ENCODE results near the gene MAN1A2.

MAN1A2 gene

DNA sequence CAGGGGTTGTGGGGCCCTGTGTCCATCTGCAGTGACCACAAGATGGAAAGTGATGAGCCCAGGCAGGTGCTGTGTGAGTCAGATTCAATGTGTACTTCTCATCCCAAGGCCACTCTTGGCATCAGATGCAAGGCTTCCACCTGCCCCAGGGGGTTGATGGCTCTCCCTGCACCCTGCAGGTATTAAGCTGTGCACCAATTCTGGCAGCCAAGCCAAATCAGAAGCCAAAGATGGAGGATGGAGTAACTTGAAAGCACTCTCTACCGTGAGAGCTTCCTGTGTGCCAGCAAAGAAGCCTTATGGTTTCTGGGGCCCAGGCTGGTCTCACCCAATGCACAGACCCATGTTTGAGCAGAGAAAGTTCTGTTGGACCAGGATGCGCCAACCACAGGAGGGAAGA lies 194.3 kb downstream of the MAN1A2 start:
- no peak for DNase-seq

DNA sequence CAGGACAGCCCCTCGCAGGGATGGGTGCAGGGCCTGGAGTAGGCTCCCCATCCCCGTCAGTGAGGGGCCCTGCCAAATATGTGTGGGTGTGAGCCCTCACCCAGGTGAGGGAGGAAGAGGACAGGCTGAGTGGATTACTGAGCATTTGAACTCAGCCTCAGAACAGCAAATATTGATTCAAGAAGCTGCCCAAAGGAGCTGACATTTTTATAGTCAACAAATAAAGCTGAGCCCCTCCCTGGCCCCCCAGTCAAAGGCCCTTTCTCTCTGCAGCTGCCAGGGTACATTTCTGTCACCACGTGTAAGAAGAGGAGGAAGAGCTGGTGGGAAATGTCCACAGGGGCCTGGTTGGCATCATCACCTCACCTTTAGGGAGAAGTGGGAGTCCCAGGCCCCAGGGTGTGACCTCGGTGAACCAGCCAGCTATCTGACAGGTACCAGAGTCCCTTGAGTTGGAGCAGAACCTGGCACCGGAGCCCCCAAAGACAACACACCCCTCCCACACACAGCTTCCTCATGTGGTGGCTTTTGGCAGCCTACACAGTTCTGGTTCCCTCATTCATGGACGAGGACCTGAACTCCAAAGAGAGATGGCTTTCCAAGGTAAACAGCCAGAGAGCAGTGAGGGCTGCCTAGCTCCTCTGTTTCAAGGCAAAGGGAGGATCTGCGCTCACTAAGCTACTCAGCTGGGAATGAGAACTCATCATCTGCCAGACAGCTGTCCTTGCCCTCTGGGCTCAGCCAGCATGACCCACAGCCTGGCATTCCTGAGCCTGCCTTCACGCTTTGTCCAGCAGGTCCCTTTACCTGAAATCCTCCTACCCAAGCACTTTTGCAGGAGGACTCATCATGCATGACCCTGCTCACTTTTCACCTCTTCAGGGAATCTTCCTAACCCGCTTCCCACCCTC lies 195.6 kb downstream of the MAN1A2 start:
- DNase-seq, result no peak

DNA sequence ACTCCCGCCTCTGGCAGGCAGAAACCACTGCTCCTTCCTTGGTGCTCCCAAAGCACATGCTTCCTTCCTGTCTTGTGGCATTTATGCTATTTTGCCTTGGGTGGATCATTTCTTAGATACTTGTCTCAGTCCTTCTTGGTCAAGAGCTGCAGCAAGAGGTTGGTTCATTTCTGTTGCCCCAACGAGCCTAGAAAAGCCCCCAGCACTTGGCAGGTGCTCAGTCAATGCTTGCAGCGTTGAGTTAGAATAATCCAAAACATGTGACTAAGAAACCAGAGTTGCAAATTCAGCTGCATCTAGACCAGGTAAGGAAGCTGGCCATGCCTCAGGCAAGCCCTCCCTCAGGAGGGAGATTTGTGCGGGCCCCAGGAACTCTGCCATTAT lies 196.2 kb downstream of the MAN1A2 start:
- no peak for DNase-seq

DNA sequence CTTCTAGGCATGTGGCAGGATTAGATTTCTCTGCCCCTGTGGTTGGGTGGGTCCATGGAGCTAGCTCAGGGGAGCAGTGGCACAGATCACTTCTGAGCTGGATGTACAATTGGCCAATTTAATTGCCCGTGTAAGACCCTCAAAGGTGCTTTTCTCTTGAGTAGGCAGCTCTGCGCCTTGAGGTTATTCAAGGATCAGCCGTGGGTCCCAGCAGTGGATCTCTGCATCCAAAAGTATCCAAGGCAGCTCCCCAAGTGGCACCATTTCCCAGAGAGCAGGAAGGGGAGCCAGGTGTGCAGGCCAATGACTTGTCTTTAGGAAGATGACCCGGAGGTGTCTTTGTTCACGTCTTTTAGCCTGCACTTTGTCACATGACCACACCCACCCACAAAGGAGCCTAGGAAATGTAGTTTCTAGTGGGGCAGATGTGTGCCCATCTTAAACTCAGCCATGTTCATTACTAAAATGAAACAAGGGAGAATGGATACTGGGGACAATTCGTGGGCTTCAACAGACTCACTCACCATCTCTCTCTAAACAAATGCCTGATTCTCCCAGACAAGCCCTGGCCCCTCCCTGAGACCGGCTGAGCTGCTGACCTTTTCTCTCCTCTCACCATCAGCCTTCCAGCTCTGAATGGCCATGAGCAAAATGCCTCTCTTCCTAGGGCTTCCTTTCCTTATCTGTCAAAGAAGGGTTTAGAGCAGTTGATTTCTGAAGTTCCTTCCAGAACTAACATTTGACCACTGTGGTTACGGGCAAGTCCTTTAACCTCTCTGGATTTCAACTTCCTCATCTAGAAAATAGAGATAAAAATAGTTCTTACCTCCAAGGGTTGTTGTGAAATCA lies 197.2 kb downstream of the MAN1A2 start:
- no peak for DNase-seq

DNA sequence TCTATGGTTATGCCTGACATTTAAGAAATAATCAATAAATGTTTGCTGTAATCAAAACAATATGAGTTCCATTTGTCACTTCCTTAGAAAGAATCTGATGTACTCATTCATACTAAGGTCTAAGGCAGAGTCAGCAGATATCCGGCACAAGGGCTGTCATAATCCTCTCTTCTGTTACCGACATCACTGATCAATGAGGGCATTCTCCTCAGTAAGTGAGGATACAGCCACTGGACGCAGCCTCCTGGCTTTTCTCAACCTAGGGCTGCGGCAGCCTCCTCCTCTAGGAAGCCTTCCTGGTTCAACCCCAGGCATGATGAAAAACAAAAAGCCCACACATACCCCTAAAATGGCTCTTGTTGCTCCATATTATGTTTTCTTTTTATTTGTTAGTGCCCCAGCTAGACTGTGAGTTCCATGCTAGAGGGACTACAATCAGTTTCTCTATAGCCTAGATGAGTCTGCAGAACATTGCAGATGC lies 197.9 kb downstream of the MAN1A2 start:
- DNase-seq, result no peak

DNA sequence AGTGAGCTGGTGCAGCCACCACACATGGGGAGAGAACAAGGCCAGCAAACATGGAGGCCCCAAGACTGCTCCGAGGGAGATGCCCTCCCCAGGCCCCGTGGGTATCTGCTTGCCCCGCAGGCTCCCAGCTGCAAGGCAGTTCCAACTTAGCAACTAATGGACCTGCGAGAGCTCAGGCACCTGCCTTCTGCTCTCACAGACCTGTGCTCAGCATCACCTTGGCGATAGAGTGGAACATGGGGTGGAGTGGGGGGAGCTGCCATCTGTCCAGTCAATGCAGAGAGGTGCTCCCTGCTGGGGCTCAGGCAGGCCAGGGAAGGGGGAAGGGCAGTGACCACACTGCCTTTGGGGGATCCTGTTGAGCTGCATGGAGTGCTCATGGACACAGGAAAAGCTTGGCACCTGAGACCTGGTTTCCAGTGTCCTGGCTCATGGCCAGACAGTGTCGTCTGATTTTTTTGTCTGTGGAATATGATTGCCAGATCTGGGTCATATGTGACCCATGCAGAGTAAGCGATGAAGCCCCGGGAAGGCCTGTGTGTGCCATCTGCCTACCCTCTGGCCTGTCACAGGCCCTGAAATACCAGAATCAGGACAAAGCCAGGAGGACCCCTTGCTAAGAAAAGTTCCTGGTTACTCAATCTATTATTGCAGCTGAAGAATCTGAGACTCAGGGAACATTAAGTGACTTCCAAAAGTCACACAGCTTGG lies 198.7 kb downstream of the MAN1A2 start:
- DNase-seq, result no peak

DNA sequence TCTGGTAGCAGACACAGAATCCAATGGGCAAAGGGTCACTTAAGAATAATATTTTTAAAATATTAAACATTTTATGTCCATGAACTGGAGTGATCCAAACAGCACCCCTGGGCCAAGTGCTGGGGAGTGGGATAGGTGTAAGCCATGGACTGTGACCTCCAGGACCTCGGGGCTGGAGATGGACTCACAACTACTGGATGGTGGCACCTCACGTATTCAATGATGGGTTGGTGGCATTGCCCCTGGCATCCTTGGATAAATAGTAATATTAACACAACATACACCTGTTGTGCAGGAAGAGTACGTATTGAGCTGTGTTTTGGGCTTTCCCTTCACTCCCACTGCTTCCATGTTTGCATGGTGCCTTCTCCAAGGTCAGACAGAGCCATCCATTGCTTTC lies 199.3 kb downstream of the MAN1A2 start:
- no peak for DNase-seq

DNA sequence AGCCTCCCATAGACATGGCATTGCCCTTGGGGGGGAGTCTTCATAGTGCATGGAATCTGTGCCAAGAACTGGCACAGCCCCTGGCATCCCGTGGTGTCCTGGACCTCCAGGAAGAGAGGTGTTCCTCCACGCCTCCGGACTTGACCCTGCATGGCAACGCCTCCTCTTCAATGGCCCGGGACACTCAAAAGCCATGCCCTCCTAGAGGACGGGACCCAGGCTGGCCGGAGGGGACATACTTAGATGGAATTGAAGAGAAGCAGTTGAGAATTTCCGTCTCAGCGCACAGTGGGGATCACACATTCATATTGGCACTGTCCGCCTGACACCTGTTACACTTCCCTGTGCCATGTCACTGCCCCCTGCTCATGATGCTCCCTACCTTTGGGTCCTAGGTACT lies 200.2 kb downstream of the MAN1A2 start:
- no peak for DNase-seq

DNA sequence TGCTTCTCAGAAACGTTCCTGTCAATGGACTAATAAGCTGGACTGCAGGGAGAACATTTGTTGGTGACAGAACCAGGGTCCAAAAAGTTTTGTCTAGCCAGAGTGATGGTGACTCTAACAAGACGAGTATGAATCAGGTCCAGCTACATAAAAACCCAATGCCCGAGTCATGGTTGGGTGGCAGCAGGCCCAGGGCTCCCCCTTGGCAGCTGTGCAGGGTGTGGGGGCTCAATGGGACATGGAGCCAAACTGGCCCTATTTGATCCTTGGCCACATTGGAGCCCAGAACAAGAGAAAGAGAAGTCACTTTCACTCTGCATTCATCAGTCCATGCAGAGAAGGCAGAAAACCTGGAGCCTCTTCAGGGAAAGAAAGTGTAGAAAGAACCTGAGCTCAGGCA lies 200.7 kb downstream of the MAN1A2 start:
- DNase-seq, result no peak

DNA sequence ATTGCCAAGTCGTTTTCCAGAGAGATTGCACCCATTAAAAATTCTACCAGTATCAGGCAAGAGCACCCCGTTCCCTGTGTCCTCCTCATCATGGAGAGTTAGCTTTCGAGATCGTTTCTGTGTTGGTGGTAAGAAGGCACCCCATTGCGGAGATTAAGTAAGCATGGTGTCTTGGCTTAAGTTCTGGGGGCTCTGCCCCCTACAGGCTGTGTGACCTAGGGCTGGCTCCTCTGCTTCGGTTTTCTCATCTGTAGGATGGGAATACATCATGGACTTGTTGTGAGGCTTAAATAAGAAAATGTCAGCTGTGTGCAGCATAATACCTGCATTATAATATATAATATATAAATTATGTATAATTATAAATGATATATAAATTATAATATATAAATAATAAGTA lies 201.8 kb downstream of the MAN1A2 start:
- DNase-seq, result no peak

DNA sequence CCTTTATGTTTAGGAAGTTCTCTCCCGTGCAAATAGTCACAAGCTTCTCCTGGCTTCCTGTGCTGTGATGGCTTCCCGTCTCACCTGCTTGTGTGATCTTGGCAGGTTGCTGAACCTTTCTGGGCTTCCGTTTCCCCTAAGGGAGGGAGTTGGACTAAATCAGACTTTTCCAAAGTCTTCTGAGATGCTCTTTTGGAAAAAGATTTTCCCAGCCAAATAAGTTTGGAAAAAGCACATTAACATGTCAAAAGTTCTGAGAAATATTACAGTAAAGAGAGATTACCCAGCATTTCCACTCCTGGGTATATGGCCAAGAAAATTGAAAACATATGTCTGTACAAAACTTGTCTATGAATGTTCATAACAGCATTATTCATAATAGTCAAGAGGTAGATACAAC lies 202.6 kb downstream of the MAN1A2 start:
- no peak for DNase-seq

DNA sequence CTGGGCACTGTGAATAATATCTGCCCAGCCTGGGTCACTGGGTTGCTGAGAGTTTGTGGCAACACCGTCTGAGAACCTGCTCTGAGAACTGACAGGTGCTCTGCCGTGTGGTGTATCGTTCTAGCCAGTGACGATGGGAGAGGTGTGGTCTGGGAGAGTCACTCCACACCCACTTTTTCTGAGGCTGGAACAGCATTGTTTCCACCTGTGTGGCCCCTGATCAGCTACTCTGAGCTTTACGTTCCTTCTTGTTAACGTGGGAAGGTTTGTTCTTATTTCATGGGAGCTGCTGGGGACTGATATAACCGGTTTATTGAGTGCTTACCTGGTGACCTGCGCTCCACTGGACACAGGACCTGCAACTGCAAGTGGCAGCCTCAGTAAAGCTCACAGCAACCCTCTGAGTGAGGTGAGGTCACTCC lies 203.8 kb downstream of the MAN1A2 start:
- no peak for DNase-seq

DNA sequence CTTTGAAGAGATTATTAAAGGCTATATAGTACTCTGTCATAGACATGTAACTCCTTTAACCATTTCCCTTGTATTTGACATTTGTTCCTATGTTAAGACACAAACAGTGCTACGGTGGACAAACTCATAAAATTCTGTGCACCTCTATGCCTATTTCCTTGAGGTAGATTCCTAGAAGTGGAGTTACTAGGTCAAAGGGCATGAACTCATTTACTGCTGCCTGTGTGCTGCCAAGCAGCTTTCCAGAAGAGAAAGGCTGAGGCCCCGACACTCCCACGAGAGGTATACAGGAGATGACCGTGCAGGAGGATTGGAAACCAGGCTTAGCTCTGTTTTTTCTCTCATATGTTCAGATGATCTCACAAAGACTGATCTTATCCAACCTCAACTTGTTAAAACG lies 204.2 kb downstream of the MAN1A2 start:
- no peak for DNase-seq

DNA sequence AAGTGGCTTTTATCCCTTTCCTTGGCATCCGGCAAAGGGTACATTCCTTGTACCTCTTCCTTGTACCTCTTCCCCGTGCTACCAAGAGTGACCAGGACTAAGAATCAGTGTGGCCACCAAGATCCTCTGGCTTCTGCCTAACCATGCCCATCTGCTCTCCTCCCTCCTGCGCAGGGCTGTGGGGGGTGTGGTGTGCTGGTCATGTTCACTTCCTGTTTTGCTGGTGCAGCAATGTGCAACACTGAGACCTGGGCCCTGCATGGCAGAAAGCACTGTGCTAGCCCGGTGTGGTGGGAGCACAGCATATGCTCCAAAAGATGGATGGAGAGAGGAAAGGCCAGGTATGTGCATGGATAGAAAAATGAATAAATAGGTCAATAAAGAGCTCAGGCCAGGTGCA lies 205.3 kb downstream of the MAN1A2 start:
- DNase-seq, result peak; percentile 42

DNA sequence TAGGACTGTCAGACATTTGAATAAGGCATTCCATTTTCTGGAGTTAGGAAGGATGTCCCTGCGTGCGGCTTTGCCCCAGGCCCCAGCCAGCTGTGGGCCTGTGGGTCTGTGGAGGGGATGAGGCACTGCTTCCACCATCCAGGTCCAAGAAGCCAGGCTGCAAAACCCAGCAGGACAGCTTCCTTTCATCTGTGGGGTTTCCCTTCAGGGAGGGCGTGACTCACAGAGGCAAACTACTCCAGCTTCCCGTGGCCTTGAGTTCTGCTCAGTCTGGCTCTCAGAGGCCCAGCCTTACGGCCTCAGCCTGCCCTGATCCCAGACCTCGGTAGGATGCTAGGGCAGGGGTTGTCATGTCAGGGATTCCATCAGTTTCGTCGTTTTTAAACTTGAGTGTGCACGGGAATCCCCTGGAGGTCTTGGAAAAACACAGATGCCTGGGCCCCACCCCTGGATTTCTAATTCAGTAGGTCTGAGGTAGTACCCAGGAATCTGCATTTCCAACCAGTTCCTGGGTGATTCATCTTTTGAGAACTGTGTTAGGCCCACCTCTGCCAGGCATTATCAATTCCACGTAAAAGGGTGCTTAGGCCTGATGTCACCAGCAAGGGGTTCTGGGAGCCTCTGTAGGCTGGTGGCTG lies 206.3 kb downstream of the MAN1A2 start:
- no peak for DNase-seq

DNA sequence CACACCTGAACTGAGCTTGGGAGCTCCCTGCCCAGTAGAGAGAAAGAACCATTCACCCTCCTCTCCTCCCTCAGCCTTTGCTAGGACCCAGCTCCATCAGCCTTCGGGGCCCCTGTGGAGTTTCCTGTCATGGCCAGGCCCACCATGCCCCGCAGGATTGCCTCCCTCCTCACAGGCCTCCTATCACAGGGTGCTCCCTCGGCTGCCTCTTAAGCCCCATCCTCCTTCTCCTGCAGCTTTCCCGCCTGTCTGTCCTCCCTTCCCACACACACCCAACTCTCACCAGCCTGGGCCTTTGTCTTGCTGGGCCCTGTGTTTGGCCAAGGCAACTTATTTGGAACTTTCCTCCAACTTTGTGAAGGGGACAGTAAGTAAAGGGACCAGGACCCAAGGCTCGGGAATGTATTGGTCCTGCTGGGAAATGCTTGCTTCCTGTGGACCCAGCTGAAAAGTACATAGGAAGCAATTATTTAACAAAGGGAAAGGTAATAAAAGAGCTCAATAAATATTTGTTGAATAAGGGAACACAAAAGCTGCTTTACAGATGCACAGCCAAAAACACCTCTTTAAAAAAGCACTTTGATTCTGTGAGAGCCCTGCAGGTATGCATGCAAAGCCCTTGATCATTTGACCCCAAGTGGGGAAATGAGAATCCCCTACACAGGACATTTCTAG lies 207.0 kb downstream of the MAN1A2 start:
- DNase-seq, result no peak

DNA sequence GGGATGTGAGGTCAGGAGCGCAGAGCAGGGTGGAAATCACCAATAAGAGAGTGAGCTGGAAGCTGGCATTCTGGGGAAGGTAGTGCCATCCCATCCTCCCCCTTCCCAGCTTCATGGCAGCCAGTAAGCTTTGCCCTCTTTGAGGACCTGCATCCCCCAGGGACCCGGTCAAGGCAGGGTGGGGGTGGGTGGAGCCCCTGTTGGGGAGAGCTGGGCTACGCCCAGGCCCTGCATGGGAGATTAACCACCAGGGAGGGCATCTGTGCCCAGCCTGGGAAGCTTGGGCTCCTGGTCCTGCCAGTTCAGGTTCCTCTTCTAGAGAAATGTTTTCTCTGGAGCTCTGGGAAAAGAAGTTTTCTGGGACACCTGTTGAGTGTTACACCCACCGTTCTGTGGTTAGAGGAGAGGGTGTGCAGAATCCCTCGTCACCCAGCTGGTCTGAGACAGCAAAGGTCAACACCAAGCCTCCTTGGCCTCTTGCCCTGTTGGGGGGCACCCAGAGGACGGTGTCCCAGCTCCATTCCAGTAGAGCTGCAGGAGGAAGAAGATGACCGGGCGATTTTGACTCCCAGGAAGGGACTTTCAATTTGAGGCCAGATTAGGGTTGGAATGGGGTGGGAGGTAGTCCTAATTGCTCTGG lies 208.5 kb downstream of the MAN1A2 start:
- DNase-seq, result no peak

DNA sequence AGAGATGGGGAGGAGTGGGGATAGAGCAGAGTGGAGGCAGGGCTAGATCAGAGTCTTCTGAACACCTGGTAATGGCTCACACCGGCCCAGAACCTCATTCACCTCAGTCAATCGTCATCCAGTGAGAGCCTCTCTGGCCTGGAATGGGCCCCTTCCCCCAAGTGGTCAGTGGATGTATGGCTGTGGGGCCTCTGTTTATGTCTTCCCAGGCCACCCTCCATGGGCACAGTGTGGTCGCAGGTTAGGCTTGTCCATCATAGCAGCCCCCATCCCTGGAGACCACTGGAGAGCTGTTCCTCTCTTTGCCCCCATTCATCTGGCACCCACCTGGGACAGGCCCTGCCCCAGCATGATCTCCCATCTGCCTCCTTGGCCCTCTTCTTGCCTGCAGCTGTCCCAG lies 209.0 kb downstream of the MAN1A2 start:
- DNase-seq, result no peak

DNA sequence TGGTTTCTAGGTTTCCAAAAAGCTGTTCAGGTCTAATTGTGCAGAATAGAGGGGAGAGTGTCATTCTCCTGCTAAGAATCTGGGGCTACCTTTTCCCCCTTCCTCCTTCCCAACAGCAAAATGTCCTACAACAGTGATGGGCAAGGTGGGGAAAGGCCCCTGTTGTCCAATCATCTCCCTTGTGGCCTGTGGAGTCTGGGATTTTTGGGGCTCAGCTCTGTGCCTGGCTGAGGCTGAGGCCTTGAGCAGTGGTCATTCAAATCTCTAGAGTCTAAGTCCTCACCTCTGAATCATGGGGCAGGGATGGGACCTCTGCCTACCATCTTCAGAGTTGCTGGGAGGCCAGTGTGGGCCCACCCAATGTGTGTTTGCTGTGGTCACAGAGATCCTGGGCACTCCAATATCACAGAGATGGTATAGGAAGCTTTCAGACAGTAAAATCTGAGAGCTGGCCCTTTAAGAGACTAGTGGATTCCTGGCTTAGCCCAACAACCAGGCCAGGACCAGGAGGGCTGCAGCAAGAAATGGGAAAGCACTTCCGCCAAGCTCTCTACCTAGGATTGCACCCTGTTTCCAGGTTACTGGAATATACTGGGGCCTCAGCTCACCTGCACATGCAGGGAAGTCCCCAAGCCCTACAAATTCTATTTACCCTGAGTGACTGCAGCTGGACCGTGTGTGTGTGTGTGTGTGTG lies 210.1 kb downstream of the MAN1A2 start:
- no peak for DNase-seq

DNA sequence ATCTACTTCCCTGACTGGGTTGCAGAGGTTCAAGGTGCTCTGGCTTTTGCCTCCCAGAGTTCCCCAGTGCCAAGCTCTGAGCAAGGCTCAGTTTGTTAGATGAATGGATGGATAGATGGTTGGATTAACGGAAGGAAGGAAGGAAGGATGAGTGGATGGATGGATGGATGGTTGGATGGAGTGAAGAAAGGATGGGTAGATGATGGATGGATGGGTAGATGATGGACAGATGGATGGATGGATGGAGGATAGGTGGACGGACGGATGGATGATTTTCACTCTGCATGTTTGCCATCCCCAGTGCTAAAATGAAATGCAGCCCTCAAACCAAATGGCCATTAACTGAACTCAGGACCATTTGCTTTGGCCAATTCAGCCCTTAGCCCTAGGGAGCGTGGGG lies 211.2 kb downstream of the MAN1A2 start:
- no peak for DNase-seq

Data from CD4-positive, alpha-beta T cell treated with Interferon gamma for 1 hour (primary cell).